Osteoblast (primary cell): ENCODE data around the gene SULT4A1. TPM values are rescaled to one million over a fixed set of nuclear protein-coding genes. Genes with fewer than 3 reads are reported as not detected.

Experiments
- DNase-seq: peaks from one replicate; pipeline ENCODE4 v3.0.0; 2011; ENCODE audit warnings: low spot score, mixed read lengths; ENCODE audit not compliant: insufficient read length; ENCODE audit errors: missing footprints
- H2AFZ ChIP-seq: 2 replicates; pipeline ENCODE4 v1.6.0; 2011; ENCODE audit warnings: mild to moderate bottlenecking, low read length
- H3K27ac ChIP-seq: 2 replicates; pipeline ENCODE4 v1.5.1; 2011; ENCODE audit warnings: mild to moderate bottlenecking, low read depth, low read length, moderate library complexity
- H3K27me3 ChIP-seq: 2 replicates; pipeline ENCODE4 v1.6.0; 2012; ENCODE audit warnings: mild to moderate bottlenecking, control low read depth, inconsistent platforms, low read length, moderate library complexity; ENCODE audit not compliant: insufficient read depth
- H3K36me3 ChIP-seq: 2 replicates; pipeline ENCODE4 v1.5.1; 2011; ENCODE audit warnings: mild to moderate bottlenecking, low read length, control low read depth, moderate library complexity; ENCODE audit not compliant: insufficient read depth
- H3K4me1 ChIP-seq: 2 replicates; pipeline ENCODE4 v1.5.1; 2011; ENCODE audit warnings: mild to moderate bottlenecking, low read length, control low read depth, moderate library complexity; ENCODE audit not compliant: insufficient read depth
- H3K4me2 ChIP-seq: 2 replicates; pipeline ENCODE4 v1.6.0; 2011; ENCODE audit warnings: mild to moderate bottlenecking, low read length; ENCODE audit not compliant: insufficient read depth
- H3K4me3 ChIP-seq: fragments of 200-600 bp; sonication (generic); 3 replicates; pipeline ENCODE4 v1.5.1; 2012; ENCODE audit warnings: mild to moderate bottlenecking, low read length, inconsistent platforms; ENCODE audit not compliant: insufficient read depth
- H3K79me2 ChIP-seq: 2 replicates; pipeline ENCODE4 v1.6.0; 2012; ENCODE audit warnings: mild to moderate bottlenecking, low read length, control low read depth, inconsistent platforms; ENCODE audit not compliant: insufficient read depth
- H3K9me3 ChIP-seq: 2 replicates; pipeline ENCODE4 v1.5.1; 2011; ENCODE audit warnings: low read depth, low read length, control low read depth
- H4K20me1 ChIP-seq: 2 replicates; pipeline ENCODE4 v1.6.0; 2012; ENCODE audit warnings: mild to moderate bottlenecking, low read length, control low read depth; ENCODE audit not compliant: insufficient read depth
- total RNA-seq: library from RNA; depleted of rRNA; stranded (reverse); fragments of >200 nt; gene quantifications from 2 replicates; pipeline ENCODE4 v1.2.3, GENCODE V29; 2012
- TF ChIP-seq, protein P1 (sequence below): IDR thresholded peaks from 2 replicates; pipeline ENCODE4 v1.5.1; 2011; ENCODE audit warnings: mild to moderate bottlenecking, low read depth, low read length, moderate library complexity; ENCODE audit errors: extremely low read depth

SULT4A1 gene
- total RNA-seq, 1 donor, result under 0.01 TPM

DNA sequence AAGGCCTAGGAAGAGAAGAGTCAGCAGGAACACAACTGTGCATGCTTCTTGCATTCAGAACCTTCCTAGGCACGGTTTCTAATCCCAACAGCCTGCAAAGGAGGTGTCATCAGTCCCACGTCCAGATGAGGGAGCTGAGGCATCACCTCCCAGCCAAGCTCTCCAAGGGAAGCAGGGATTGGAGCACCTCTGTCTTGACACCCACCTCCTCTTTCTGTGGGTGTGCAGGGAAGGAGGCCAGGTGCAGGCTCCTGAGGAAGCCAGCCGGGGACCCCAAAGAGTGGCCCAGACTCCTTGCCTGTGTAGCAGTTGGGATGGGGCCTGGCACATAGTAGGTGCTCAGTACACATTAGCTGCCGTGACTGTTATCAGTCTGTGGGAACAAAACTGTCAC lies 27.5 kb upstream of the SULT4A1 start:
- no peak overlapping the region for H3K4me3 ChIP-seq
- peaks cover 40% of the 10 kb centered on the region for H3K27me3 ChIP-seq
- no peaks in the 10 kb centered on the region for H4K20me1 ChIP-seq
- H3K79me2 ChIP-seq, result no peaks in the 10 kb centered on the region
- no peaks in the 10 kb centered on the region for H3K9me3 ChIP-seq
- peak; percentile 87 for DNase-seq
- H3K27ac ChIP-seq, result no peak overlapping the region
- H3K4me2 ChIP-seq, result no peak overlapping the region
- H3K36me3 ChIP-seq, result no peaks in the 10 kb centered on the region
- no peak overlapping the region for H2AFZ ChIP-seq
- H3K4me1 ChIP-seq, result no peaks in the 10 kb centered on the region
- TF ChIP-seq, protein P1, sequence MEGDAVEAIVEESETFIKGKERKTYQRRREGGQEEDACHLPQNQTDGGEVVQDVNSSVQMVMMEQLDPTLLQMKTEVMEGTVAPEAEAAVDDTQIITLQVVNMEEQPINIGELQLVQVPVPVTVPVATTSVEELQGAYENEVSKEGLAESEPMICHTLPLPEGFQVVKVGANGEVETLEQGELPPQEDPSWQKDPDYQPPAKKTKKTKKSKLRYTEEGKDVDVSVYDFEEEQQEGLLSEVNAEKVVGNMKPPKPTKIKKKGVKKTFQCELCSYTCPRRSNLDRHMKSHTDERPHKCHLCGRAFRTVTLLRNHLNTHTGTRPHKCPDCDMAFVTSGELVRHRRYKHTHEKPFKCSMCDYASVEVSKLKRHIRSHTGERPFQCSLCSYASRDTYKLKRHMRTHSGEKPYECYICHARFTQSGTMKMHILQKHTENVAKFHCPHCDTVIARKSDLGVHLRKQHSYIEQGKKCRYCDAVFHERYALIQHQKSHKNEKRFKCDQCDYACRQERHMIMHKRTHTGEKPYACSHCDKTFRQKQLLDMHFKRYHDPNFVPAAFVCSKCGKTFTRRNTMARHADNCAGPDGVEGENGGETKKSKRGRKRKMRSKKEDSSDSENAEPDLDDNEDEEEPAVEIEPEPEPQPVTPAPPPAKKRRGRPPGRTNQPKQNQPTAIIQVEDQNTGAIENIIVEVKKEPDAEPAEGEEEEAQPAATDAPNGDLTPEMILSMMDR, result peak; percentile 33

DNA sequence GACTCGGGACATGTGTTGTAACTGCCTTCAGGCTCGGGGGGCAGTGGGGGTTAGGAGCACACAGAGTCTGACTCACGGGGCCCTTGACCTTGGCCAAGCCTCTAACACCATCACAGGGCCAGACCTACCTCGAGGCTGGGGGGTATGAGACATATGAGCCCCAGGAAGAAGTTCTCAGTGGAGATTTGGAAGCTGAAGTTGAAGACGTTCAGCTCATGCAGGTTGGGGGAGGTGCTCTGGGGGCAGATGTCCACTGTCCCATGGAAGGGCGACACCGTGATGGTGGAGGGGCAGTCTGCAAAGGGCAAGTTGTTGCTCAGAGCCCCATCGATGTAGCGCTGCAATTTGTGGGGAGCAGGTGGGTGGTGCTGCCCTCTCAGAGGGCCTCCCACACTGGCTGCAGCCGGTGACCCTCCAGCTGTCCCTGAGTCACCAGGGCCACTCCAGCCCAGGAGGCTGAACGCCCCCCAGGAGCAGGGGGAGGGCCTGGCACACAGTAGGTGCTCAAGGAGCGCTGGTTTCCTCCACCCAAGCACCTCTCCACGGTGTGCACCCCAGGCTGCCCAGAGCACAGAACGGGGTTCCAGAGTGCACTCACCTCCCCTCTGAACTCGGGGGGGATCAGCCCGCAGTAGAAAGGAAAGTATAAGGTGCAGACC lies 27.0 kb upstream of the SULT4A1 start:
- TF ChIP-seq, protein P1, result no peak
- H3K27me3 ChIP-seq, result peaks cover 40% of the 10 kb centered on the region

DNA sequence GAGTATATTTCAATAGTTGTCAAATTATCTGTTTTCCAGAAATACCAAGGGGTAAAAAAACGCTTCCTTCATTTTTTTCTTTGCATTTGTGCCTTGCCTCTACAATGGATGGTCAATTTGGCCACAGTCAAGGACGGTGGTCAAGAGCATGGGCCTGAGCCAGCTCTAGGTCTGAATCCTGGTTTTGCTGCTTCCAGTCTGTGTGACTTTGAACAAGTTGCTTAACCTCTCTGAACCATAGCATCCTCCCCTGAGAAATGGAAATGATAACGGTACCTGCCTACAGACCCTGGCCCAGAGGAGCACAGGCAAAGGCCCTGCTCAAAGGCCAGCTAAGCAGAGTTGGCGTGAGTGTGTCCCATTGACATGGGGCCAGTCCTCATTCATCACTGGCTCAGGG lies 26.4 kb upstream of the SULT4A1 start:
- no peak for DNase-seq
- Histone ChIP-seq H3K27ac (no peak overlapping the region), H3K36me3 (no peaks in the 10 kb centered on the region), H3K4me3 (no peak overlapping the region), H3K27me3 (peaks cover 39% of the 10 kb centered on the region), H3K4me1 (no peaks in the 10 kb centered on the region), H3K4me2 (no peak overlapping the region), H2AFZ (no peak overlapping the region), H3K79me2 (no peaks in the 10 kb centered on the region), H4K20me1 (no peaks in the 10 kb centered on the region), H3K9me3 (no peaks in the 10 kb centered on the region)
- TF ChIP-seq, protein P1, result no peak

More for the DNA sequence above, 27.0 kb upstream of the SULT4A1 start:
- no peaks in the 10 kb centered on the region for H4K20me1 ChIP-seq
- no peak overlapping the region for H3K27ac ChIP-seq
- no peaks in the 10 kb centered on the region for H3K9me3 ChIP-seq
- DNase-seq, result peak; percentile 4
- H3K79me2 ChIP-seq, result no peaks in the 10 kb centered on the region
- H3K4me1 ChIP-seq, result no peaks in the 10 kb centered on the region
- H3K36me3 ChIP-seq, result no peaks in the 10 kb centered on the region
- no peak overlapping the region for H2AFZ ChIP-seq
- no peak overlapping the region for H3K4me3 ChIP-seq
- no peak overlapping the region for H3K4me2 ChIP-seq

DNA sequence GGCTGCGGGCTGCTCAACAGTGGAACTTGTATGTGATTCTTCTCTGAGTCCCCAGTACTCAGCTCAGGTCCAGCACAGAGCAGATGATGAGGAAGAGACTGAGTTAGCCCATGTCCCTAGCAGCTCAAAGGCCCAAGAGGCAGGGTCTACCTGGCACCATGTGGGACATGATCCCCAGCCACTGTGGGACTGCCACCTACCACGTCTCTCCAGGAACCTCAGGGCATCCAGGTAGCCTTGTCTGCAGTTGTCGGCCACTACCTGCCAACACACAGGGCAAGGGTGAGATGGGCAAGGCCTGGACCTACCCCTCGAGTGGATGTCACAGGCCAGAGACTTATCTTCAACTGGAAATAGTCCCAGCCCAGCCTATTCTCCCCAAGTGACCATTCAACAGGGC lies 25.1 kb upstream of the SULT4A1 start:
- peaks cover 28% of the 10 kb centered on the region for H3K27me3 ChIP-seq
- no peak overlapping the region for H3K4me3 ChIP-seq
- TF ChIP-seq, protein P1, result no peak
- H4K20me1 ChIP-seq, result no peaks in the 10 kb centered on the region
- no peaks in the 10 kb centered on the region for H3K79me2 ChIP-seq
- H3K4me1 ChIP-seq, result no peaks in the 10 kb centered on the region
- H3K9me3 ChIP-seq, result no peaks in the 10 kb centered on the region
- no peak overlapping the region for H2AFZ ChIP-seq
- H3K4me2 ChIP-seq, result no peak overlapping the region
- no peak for DNase-seq
- no peak overlapping the region for H3K27ac ChIP-seq
- H3K36me3 ChIP-seq, result no peaks in the 10 kb centered on the region
